NCI-H510A (cell line): ENCODE results near the gene CCDC136.

Experiments
- DNase-seq: peaks from one replicate; lab custom pipeline; 2025; lab: John Stamatoyannopoulos, UW

The CCDC136 gene

GRCh38 chr7:128791121-128791971 is at the start of gene CCDC136:
Gene CCDC136, plus strand, starts transcription at chr7:128791968. Its CDS starts 444 bp downstream, at chr7:128792412.
- DNase-seq, result peak; percentile 53

- DNase-seq, result no peak
These were observed 49.6 kb upstream of the CCDC136 start for GRCh38 chr7:128742206-128742605.

- DNase-seq, result no peak
These were observed 48.5 kb upstream of the CCDC136 start for GRCh38 chr7:128743112-128743772.

GRCh38 chr7:128744366-128744905 is 47.3 kb upstream of the CCDC136 start:
- DNase-seq, result no peak

- no peak for DNase-seq
These were observed 46.1 kb upstream of the CCDC136 start for GRCh38 chr7:128745706-128746105.

- DNase-seq, result no peak
These were observed 44.3 kb upstream of the CCDC136 start for GRCh38 chr7:128747327-128748079.

- DNase-seq, result no peak
These were observed 39.5 kb upstream of the CCDC136 start for GRCh38 chr7:128752251-128752650.

GRCh38 chr7:128755075-128755818 is 36.5 kb upstream of the CCDC136 start:
- DNase-seq, result no peak

- DNase-seq, result no peak
These were observed 35.8 kb upstream of the CCDC136 start for GRCh38 chr7:128755819-128756476.

- no peak for DNase-seq
These were observed 34.6 kb upstream of the CCDC136 start for GRCh38 chr7:128757203-128757602.

GRCh38 chr7:128758553-128758952 is 33.2 kb upstream of the CCDC136 start:
- DNase-seq, result no peak

- DNase-seq, result no peak
These were observed 32.5 kb upstream of the CCDC136 start for GRCh38 chr7:128759242-128759641.

GRCh38 chr7:128763541-128763940 is 28.2 kb upstream of the CCDC136 start:
- no peak for DNase-seq

GRCh38 chr7:128767475-128768110 is 24.2 kb upstream of the CCDC136 start:
- no peak for DNase-seq

- no peak for DNase-seq
These were observed 21.5 kb upstream of the CCDC136 start for GRCh38 chr7:128770233-128770632.

- DNase-seq, result no peak
These were observed 18.2 kb upstream of the CCDC136 start for GRCh38 chr7:128773604-128774003.

- no peak for DNase-seq
These were observed 17.6 kb upstream of the CCDC136 start for GRCh38 chr7:128774029-128774689.

GRCh38 chr7:128774921-128775320 is 16.8 kb upstream of the CCDC136 start:
- no peak for DNase-seq

- DNase-seq, result no peak
These were observed 15.9 kb upstream of the CCDC136 start, which contains the start of gene OPN1SW for GRCh38 chr7:128775744-128776474. Gene OPN1SW, minus strand, starts transcription at chr7:128775794. Its CDS starts 13 bp downstream, at chr7:128775781.
